ACHN (cell line): ENCODE results near the gene CBL.

ENCODE experiments used
- DNase-seq: peaks from one replicate; pipeline ENCODE4 v3.0.0-alpha.2; 2015
- in situ Hi-C: cut with HindIII; loops from 2 replicates; pipeline ENCODE4 v1.10.0; 2017; ENCODE audit warnings: low sequenced_read_pairs, low pct_ligation_motif_present, low pct_unique_long_range_greater_than_20kb

Gene CBL

GRCh38 chr11:119295178-119295577, 89.0 kb downstream of the CBL start:
- DNase-seq, result no peak
- in situ Hi-C loops, result no loop called here

GRCh38 chr11:119297938-119298337, 91.8 kb downstream of the CBL start:
- no peak for DNase-seq
- in situ Hi-C loops, result no loop called here

- no peak for DNase-seq
- in situ Hi-C loops, result no loop called here
These were observed 92.6 kb downstream of the CBL start for GRCh38 chr11:119298726-119299125.

GRCh38 chr11:119299416-119299815, 93.3 kb downstream of the CBL start:
- no peak for DNase-seq
- in situ Hi-C loops, result no loop called here

GRCh38 chr11:119300198-119300964, 94.2 kb downstream of the CBL start:
- DNase-seq, result no peak
- in situ Hi-C loops, result no loop called here

- in situ Hi-C loops, result no loop called here
- no peak for DNase-seq
These were observed 97.1 kb downstream of the CBL start for GRCh38 chr11:119303227-119303718.

- in situ Hi-C loops, result no loop called here
- DNase-seq, result no peak
These were observed 99.6 kb downstream of the CBL start for GRCh38 chr11:119305556-119306372.

GRCh38 chr11:119306373-119306890, 100.3 kb downstream of the CBL start:
- no peak for DNase-seq
- in situ Hi-C loops, result no loop called here

GRCh38 chr11:119307219-119307618, 101.1 kb downstream of the CBL start:
- peak; percentile 9 for DNase-seq
- in situ Hi-C loops, result no loop called here

GRCh38 chr11:119307974-119308373, 101.8 kb downstream of the CBL start:
- no peak for DNase-seq
- in situ Hi-C loops, result no loop called here

- in situ Hi-C loops, result no loop called here
- no peak for DNase-seq
These were observed 103.3 kb downstream of the CBL start for GRCh38 chr11:119309411-119309810.

- in situ Hi-C loops, result no loop called here
These were observed 104.0 kb downstream of the CBL start for GRCh38 chr11:119309953-119310681.

GRCh38 chr11:119310682-119311052, 104.5 kb downstream of the CBL start:
- no peak for DNase-seq
- in situ Hi-C loops, result no loop called here

More at GRCh38 chr11:119309953-119310681, 104.0 kb downstream of the CBL start:
- no peak for DNase-seq

- in situ Hi-C loops, result no loop called here
- no peak for DNase-seq
These were observed 108.6 kb downstream of the CBL start for GRCh38 chr11:119314726-119315125.

- in situ Hi-C loops, result no loop called here
- peak; percentile 51 for DNase-seq
These were observed 109.2 kb downstream of the CBL start for GRCh38 chr11:119315131-119316015.

GRCh38 chr11:119316016-119316728, 110.0 kb downstream of the CBL start:
- in situ Hi-C loops, result no loop called here
- DNase-seq, result peak; percentile 39
